ENCODE measurements around the gene METTL22. TPM values are rescaled to one million over a fixed set of nuclear protein-coding genes. Genes with fewer than 3 reads are reported as not detected.
A peak's percentile ranks its signal among the peaks of the same experiment; 100 is the strongest.

Gene METTL22
- total RNA-seq, 1 donor from 2014 or later = 42.3 TPM

GRCh38 chr16:8669481-8669880 is 48.0 kb downstream of the METTL22 start:
- DNase-seq (ENCODE audit: extremely low spot score, unreplicated experiment) = no peak
- no peaks in the 10 kb centered on the region for H3K27me3 Mint-ChIP-seq
- no peak overlapping the region for H3K27ac Mint-ChIP-seq
- H3K4me3 Mint-ChIP-seq = no peak overlapping the region
- H3K4me1 Mint-ChIP-seq (ENCODE audit: unreplicated experiment) = peaks cover 5% of the 10 kb centered on the region
- TF ChIP-seq CTCF (conservative IDR thresholded peaks at IDR 0.05) = no peak
- H3K36me3 Mint-ChIP-seq = no peaks in the 10 kb centered on the region
- no peaks in the 10 kb centered on the region for H3K9me3 Mint-ChIP-seq

- Mint-ChIP-seq H3K27ac (no peak overlapping the region), H3K4me3 (no peak overlapping the region), H3K27me3 (no peaks in the 10 kb centered on the region), H3K4me1 (ENCODE audit: unreplicated experiment) (peaks cover 5% of the 10 kb centered on the region), H3K9me3 (no peaks in the 10 kb centered on the region), H3K36me3 (no peaks in the 10 kb centered on the region)
- no peak for DNase-seq (ENCODE audit: extremely low spot score, unreplicated experiment)
- no peak for TF ChIP-seq CTCF (conservative IDR thresholded peaks at IDR 0.05)
Observed at GRCh38 chr16:8670014-8670560, 48.6 kb downstream of the METTL22 start.

- no peak for TF ChIP-seq CTCF (conservative IDR thresholded peaks at IDR 0.05)
- peaks cover 5% of the 10 kb centered on the region for H3K36me3 Mint-ChIP-seq
- H3K27me3 Mint-ChIP-seq = no peaks in the 10 kb centered on the region
- H3K9me3 Mint-ChIP-seq = peaks cover 4% of the 10 kb centered on the region
- H3K4me1 Mint-ChIP-seq (ENCODE audit: unreplicated experiment) = peaks cover 11% of the 10 kb centered on the region
- peak; percentile 70 for DNase-seq (ENCODE audit: extremely low spot score, unreplicated experiment)
- no peak overlapping the region for H3K27ac Mint-ChIP-seq
- peak overlapping the region; percentile 86 for H3K4me3 Mint-ChIP-seq
Observed at GRCh38 chr16:8673611-8674412, 52.3 kb downstream of the METTL22 start.

GRCh38 chr16:8674413-8675022 is 53.0 kb downstream of the METTL22 start, which contains the start of gene ABAT:
Gene ABAT, plus strand, starts transcription at chr16:8674617. Its CDS starts 61,123 bp downstream, at chr16:8735740.
- H3K9me3 Mint-ChIP-seq = peaks cover 5% of the 10 kb centered on the region
- H3K36me3 Mint-ChIP-seq = peaks cover 6% of the 10 kb centered on the region
- peaks cover 11% of the 10 kb centered on the region for H3K4me1 Mint-ChIP-seq (ENCODE audit: unreplicated experiment)
- peak; percentile 90 for DNase-seq (ENCODE audit: extremely low spot score, unreplicated experiment)
- TF ChIP-seq CTCF (conservative IDR thresholded peaks at IDR 0.05) = no peak
- peak within 1 kb of the TSS; percentile 86 for H3K4me3 Mint-ChIP-seq
- peak within 1 kb of the TSS; percentile 79 for H3K27ac Mint-ChIP-seq
- H3K27me3 Mint-ChIP-seq = no peaks in the 10 kb centered on the region

- peak overlapping the region; percentile 79 for H3K27ac Mint-ChIP-seq
- peaks cover 10% of the 10 kb centered on the region for H3K36me3 Mint-ChIP-seq
- H3K4me1 Mint-ChIP-seq (ENCODE audit: unreplicated experiment) = peaks cover 11% of the 10 kb centered on the region
- no peaks in the 10 kb centered on the region for H3K27me3 Mint-ChIP-seq
- DNase-seq (ENCODE audit: extremely low spot score, unreplicated experiment) = no peak
- H3K4me3 Mint-ChIP-seq = peak overlapping the region; percentile 85
- H3K9me3 Mint-ChIP-seq = peaks cover 10% of the 10 kb centered on the region
- no peak for TF ChIP-seq CTCF (conservative IDR thresholded peaks at IDR 0.05)
Observed at GRCh38 chr16:8675183-8676159, 54.0 kb downstream of the METTL22 start.
